ENCODE measurements around the gene GSTM1.

Gene GSTM1

DNA sequence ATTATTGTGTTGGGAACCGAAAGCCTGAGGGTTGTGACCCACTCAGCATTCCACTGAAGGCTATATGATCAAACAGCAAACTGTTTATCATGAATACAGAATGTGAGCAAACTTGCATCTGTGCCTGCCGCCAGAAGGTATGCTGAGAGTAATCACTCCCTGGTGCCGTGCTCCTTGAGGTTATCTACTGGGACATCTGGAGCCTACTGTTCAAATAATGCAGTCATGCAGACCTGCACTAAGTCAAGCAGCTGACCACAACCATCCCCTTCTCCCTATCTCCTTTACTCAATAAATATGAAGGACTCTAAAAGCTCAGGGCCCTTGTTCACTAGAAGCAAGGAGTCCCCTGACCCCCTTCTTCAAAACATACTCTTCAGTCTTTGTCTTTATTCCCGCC, 37.9 kb downstream of the GSTM1 start:
- Histone ChIP-seq H3K27ac (no peak overlapping the region), H4K20me1 (ENCODE audit: insufficient read depth) (no peaks in the 10 kb centered on the region), H3K9ac (no peak overlapping the region), H3K79me2 (ENCODE audit: insufficient read depth, low read depth) (no peaks in the 10 kb centered on the region), H2AFZ (ENCODE audit: low read depth) (no peak overlapping the region), H3K27me3 (ENCODE audit: insufficient read depth, low read depth) (no peaks in the 10 kb centered on the region), H3K4me1 (ENCODE audit: low read depth, poor library complexity, severe bottlenecking) (no peaks in the 10 kb centered on the region), H3K4me3 (IDR thresholded peaks at IDR 0.05; ENCODE audit: insufficient read depth, low read depth, low read length) (no peak overlapping the region), H3K36me3 (ENCODE audit: insufficient read depth) (no peaks in the 10 kb centered on the region), H3K4me2 (no peak overlapping the region)
- TF ChIP-seq, protein P1, sequence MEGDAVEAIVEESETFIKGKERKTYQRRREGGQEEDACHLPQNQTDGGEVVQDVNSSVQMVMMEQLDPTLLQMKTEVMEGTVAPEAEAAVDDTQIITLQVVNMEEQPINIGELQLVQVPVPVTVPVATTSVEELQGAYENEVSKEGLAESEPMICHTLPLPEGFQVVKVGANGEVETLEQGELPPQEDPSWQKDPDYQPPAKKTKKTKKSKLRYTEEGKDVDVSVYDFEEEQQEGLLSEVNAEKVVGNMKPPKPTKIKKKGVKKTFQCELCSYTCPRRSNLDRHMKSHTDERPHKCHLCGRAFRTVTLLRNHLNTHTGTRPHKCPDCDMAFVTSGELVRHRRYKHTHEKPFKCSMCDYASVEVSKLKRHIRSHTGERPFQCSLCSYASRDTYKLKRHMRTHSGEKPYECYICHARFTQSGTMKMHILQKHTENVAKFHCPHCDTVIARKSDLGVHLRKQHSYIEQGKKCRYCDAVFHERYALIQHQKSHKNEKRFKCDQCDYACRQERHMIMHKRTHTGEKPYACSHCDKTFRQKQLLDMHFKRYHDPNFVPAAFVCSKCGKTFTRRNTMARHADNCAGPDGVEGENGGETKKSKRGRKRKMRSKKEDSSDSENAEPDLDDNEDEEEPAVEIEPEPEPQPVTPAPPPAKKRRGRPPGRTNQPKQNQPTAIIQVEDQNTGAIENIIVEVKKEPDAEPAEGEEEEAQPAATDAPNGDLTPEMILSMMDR (conservative IDR thresholded peaks at IDR 0.05; ENCODE audit: low read depth, low read length), result no peak

DNA sequence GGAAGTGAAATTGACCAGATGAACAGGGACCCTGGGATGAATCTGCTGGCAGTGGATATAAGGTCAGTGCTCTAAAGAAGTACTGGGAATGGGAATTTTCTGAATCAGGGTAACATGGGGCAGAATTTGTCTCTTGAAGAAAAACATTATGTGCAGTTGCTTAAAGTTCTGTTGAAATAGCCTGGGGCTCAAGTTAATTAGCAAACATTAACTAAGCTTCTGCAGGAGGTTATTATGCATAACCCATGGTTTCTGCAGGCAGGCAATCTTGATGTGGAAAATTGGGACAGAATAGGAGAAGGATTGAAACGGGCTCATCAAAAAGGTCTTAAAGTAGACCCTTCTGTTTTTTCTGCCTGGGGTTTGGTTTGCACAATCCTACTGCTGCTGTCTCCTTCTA, 38.4 kb downstream of the GSTM1 start:
- H2AFZ ChIP-seq (ENCODE audit: low read depth), result no peak overlapping the region
- H3K4me1 ChIP-seq (ENCODE audit: low read depth, poor library complexity, severe bottlenecking), result no peaks in the 10 kb centered on the region
- H3K9ac ChIP-seq, result no peak overlapping the region
- H3K4me2 ChIP-seq, result no peak overlapping the region
- H3K4me3 ChIP-seq (IDR thresholded peaks at IDR 0.05; ENCODE audit: insufficient read depth, low read depth, low read length), result no peak overlapping the region
- H3K36me3 ChIP-seq (ENCODE audit: insufficient read depth), result no peaks in the 10 kb centered on the region
- H3K79me2 ChIP-seq (ENCODE audit: insufficient read depth, low read depth), result no peaks in the 10 kb centered on the region
- TF ChIP-seq, protein P1 (conservative IDR thresholded peaks at IDR 0.05; ENCODE audit: low read depth, low read length), result no peak
- no peaks in the 10 kb centered on the region for H4K20me1 ChIP-seq (ENCODE audit: insufficient read depth)
- no peaks in the 10 kb centered on the region for H3K27me3 ChIP-seq (ENCODE audit: insufficient read depth, low read depth)
- H3K27ac ChIP-seq, result no peak overlapping the region

DNA sequence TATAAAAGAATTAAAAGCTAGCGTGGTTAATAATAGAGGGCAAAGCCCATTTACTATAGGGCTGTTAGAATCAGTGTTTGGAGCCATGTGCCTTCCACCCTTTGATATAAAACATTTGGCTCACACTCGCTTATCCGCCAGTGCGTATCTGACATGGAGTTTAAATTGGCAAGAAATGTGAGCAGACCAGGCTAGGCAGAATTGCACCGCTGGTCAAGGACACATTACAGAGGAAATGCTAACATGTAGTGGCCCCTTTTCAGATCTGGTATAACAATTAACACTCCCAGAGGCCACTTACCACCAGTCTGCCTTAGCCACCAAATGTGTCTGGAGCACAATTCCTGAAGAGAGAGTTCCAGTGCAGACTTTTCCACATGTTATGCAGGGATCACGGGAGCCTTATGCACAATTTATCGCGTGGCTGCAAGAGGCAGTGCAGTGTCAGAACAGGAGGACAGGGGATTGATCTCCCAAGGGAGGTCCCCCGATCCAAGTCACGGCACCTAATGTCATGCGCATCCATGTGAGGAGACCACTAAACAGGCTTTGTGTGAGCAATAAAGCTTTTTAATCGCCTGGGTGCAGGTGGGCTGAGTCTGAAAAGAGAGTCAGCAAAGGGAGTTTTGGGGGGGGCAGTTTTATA, 39.2 kb downstream of the GSTM1 start:
- H3K27me3 ChIP-seq (ENCODE audit: insufficient read depth, low read depth), result no peaks in the 10 kb centered on the region
- no peak overlapping the region for H3K27ac ChIP-seq

DNA sequence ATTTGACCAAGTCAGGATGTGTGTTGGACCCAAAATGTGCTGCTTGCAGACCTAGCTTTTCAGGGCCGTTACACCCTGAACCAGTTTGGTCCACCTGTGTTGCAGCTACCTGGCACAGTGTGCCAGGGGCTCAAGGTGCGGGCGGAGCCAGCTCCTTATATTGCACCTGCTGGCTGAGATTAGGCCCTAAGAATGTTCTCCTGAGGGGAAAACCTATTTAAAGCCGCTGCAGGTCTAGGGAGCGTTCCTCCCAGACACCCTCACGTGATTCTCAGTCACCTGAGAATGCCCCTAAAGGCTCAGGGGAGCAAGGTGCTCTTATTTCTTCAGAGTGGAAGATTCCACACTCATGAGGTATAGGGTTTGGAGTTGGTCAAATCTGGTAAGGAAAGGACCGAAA, 41.3 kb downstream of the GSTM1 start:
- Histone ChIP-seq H3K36me3 (ENCODE audit: insufficient read depth) (no peaks in the 10 kb centered on the region), H3K4me1 (ENCODE audit: low read depth, poor library complexity, severe bottlenecking) (no peaks in the 10 kb centered on the region), H3K27me3 (ENCODE audit: insufficient read depth, low read depth) (no peaks in the 10 kb centered on the region), H3K27ac (no peak overlapping the region), H2AFZ (ENCODE audit: low read depth) (no peak overlapping the region), H3K9ac (no peak overlapping the region), H3K79me2 (ENCODE audit: insufficient read depth, low read depth) (no peaks in the 10 kb centered on the region), H3K4me2 (no peak overlapping the region), H4K20me1 (ENCODE audit: insufficient read depth) (no peaks in the 10 kb centered on the region), H3K4me3 (IDR thresholded peaks at IDR 0.05; ENCODE audit: insufficient read depth, low read depth, low read length) (no peak overlapping the region)
- TF ChIP-seq, protein P1 (conservative IDR thresholded peaks at IDR 0.05; ENCODE audit: low read depth, low read length), result no peak

More for the DNA sequence above, 39.2 kb downstream of the GSTM1 start:
- no peak overlapping the region for H3K4me2 ChIP-seq
- H2AFZ ChIP-seq (ENCODE audit: low read depth), result no peak overlapping the region
- H3K36me3 ChIP-seq (ENCODE audit: insufficient read depth), result no peaks in the 10 kb centered on the region
- no peak overlapping the region for H3K4me3 ChIP-seq (IDR thresholded peaks at IDR 0.05; ENCODE audit: insufficient read depth, low read depth, low read length)
- no peaks in the 10 kb centered on the region for H3K4me1 ChIP-seq (ENCODE audit: low read depth, poor library complexity, severe bottlenecking)
- H3K79me2 ChIP-seq (ENCODE audit: insufficient read depth, low read depth), result no peaks in the 10 kb centered on the region
- TF ChIP-seq, protein P1 (conservative IDR thresholded peaks at IDR 0.05; ENCODE audit: low read depth, low read length), result no peak
- H3K9ac ChIP-seq, result no peak overlapping the region
- H4K20me1 ChIP-seq (ENCODE audit: insufficient read depth), result no peaks in the 10 kb centered on the region
